ENCODE measurements around the gene C6orf47. TPM values are rescaled to one million over a fixed set of nuclear protein-coding genes. Genes with fewer than 3 reads are reported as not detected.

Gene C6orf47
- total RNA-seq, 6 experiments from 2014 or later: 13.4 to 16.2 (median 14.9) TPM

DNA sequence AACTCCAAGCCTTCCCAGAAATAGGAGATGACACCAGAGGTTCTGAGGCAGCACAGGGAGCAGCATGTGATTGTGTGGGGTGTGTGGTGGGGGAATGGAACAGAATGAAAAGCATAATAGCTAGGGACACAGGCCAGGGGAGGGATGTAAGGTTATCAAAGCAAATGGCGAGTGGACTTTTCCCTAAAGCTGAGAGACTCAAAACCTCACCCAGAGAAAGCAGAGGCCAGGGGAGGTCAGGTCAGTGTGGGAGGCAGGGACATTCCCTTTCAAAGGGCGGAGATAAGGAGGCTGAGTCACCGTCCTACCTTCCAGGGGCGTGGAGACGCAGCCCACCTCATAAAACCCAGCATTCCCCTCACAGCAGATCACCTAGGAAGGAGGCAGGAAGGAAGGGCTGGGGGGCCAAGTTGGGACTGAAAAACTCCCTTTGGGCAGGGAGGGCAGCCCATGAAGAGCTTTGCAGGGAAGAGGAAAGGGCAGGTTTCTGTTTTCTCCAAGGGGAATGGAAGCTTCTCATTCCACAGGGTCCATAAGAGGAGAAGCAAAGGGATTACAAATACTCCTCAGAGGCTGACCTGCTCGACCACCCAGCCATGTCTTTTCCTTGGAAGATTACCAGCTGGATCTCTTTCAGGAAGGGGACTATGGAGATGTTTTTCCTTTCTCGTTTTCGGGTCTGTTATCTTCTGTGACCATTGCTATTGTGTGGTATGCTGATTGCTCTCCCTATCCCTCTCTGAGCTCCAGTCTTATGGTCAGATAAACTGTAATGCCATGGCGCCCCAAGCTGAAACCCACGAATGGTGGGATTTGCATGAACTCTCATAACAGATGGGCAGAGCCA lies 29.9 kb upstream of the C6orf47 start:
- Mint-ChIP-seq H3K4me1 (ENCODE audit: low read depth) (no peaks in the 10 kb centered on the region), H3K9me3 (no peaks in the 10 kb centered on the region), H3K36me3 (ENCODE audit: low read depth) (peaks cover 9% of the 10 kb centered on the region; the same call in 1 of the 2 replicates), H3K27ac (0 out of 2 replicates have a peak overlapping the region, but pooled peaks have one; percentile 8), H3K4me3 (no peak overlapping the region), H3K27me3 (ENCODE audit: insufficient read depth) (no peaks in the 10 kb centered on the region)
- no peak for DNase-seq
- TF ChIP-seq, protein P1, sequence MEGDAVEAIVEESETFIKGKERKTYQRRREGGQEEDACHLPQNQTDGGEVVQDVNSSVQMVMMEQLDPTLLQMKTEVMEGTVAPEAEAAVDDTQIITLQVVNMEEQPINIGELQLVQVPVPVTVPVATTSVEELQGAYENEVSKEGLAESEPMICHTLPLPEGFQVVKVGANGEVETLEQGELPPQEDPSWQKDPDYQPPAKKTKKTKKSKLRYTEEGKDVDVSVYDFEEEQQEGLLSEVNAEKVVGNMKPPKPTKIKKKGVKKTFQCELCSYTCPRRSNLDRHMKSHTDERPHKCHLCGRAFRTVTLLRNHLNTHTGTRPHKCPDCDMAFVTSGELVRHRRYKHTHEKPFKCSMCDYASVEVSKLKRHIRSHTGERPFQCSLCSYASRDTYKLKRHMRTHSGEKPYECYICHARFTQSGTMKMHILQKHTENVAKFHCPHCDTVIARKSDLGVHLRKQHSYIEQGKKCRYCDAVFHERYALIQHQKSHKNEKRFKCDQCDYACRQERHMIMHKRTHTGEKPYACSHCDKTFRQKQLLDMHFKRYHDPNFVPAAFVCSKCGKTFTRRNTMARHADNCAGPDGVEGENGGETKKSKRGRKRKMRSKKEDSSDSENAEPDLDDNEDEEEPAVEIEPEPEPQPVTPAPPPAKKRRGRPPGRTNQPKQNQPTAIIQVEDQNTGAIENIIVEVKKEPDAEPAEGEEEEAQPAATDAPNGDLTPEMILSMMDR (IDR thresholded peaks at IDR 0.05): no peak

DNA sequence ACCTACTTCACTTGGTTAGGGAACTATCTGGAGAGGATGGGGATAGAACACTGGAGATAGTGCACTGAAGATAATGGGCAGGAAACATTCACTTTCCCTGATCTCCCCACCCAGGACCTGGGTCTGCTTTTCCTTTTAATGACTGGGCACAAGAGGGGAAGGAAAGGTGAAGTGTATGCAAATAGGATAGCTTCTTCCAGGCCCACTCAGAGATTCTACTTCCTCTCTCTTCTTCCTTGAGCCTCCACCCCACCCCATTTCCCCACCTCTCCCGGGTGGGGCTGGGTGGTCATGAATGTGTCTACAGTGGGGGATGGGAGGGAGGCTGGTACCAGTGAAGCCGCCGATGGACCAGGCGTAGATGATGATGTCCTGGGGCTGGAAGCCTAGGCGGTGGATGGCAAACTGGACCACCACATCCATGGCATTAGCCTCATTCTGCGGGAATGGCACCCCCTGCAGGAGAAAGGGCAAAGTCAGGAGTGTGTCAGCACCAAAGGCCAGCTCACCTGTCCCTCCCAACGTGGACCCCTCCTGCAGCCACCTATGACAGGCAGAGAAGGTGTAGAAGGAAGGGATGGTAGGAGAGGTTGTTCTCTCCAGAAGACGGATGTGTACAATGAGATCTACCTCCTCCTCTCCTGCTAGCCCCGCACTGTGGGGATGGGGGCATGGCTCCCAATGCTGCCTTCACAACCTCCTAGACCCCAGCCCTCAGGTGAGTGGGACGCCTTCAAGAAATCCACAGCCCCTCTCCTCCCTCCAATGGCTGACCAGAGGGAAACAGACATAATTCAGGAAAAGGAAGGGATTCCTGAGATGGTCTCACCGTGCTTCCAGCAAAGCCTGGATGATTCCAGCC lies 28.9 kb upstream of the C6orf47 start:
- H3K4me3 Mint-ChIP-seq: no peak overlapping the region
- no peak overlapping the region for H3K27ac Mint-ChIP-seq
- peaks cover 9% of the 10 kb centered on the region; the same call in 1 of the 2 replicates for H3K36me3 Mint-ChIP-seq (ENCODE audit: low read depth)
- no peaks in the 10 kb centered on the region for H3K27me3 Mint-ChIP-seq (ENCODE audit: insufficient read depth)
- H3K4me1 Mint-ChIP-seq (ENCODE audit: low read depth): no peaks in the 10 kb centered on the region
- DNase-seq: no peak
- TF ChIP-seq, protein P1 (IDR thresholded peaks at IDR 0.05): peak; percentile 75
- no peaks in the 10 kb centered on the region for H3K9me3 Mint-ChIP-seq

DNA sequence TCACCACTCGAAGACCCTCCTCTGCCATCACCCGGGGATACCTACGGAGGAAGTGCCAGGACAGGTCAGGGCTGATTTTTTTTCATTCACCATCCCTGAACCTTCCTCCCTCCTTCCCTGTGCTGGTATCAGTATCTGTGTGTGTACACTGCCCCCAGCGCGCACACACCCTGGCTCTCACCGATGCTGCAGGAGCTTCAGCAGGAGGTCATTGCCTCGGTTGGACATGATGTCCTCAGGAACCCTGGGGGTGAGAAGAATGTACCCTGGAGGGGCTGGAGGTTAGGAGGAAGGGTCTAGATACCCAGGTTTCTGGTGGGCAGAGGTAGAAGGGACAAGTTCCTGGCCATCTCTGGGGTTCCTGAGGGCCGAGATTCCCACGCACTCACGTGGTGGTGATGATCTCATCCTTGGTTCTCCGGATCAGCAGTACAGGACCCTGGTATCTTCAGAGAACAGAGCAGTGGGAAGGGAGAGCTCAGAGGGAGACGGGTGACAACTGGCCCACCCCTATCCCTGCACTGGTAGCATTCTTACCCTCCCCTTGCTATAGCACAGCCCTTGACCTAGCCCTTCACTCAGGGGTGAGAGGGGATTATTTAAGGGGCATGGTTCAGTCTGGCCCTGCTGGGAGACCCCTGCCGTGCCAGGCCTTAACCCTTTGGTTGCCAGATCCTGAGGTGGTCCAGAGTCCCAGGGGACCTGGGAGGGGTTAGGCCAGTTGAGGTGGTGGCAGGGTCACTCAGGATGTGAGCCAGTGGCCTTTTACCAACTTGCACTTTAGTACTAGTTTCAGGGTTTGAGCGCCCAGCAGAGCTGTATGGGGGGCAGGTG lies 27.5 kb upstream of the C6orf47 start:
- peaks cover 9% of the 10 kb centered on the region; the same call in 1 of the 2 replicates for H3K36me3 Mint-ChIP-seq (ENCODE audit: low read depth)
- no peaks in the 10 kb centered on the region; the same call in 1 of the 2 replicates for H3K27me3 Mint-ChIP-seq (ENCODE audit: insufficient read depth)
- no peak overlapping the region for H3K4me3 Mint-ChIP-seq
- TF ChIP-seq, protein P1 (IDR thresholded peaks at IDR 0.05): no peak
- DNase-seq: no peak
- no peaks in the 10 kb centered on the region for H3K9me3 Mint-ChIP-seq
- H3K4me1 Mint-ChIP-seq (ENCODE audit: low read depth): no peaks in the 10 kb centered on the region
- H3K27ac Mint-ChIP-seq: no peak overlapping the region

DNA sequence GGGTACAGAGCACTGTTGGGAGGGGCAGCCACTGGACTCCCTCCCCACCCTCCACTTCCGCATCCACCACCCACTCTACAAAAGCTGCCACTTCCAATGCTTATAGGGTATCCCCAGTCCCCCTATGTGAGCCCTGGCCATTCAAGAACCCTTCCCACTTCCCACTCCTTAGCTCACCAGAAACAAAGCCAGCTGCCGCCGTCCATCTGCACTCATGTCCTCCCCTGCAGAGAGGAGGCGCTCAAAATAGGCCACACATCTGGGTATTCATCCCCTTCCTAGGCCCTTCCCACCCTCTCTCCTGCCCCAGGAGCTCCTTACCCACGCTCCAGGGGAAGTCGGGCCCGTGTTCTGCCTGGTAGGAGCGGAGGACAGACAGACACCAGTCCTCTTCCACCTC lies 26.7 kb upstream of the C6orf47 start:
- Mint-ChIP-seq H3K27ac (no peak overlapping the region), H3K27me3 (ENCODE audit: insufficient read depth) (no peaks in the 10 kb centered on the region; the same call in 1 of the 2 replicates), H3K4me3 (no peak overlapping the region), H3K4me1 (ENCODE audit: low read depth) (no peaks in the 10 kb centered on the region), H3K9me3 (no peaks in the 10 kb centered on the region), H3K36me3 (ENCODE audit: low read depth) (peaks cover 9% of the 10 kb centered on the region; the same call in 1 of the 2 replicates)
- no peak for DNase-seq
- TF ChIP-seq, protein P1 (IDR thresholded peaks at IDR 0.05): no peak

DNA sequence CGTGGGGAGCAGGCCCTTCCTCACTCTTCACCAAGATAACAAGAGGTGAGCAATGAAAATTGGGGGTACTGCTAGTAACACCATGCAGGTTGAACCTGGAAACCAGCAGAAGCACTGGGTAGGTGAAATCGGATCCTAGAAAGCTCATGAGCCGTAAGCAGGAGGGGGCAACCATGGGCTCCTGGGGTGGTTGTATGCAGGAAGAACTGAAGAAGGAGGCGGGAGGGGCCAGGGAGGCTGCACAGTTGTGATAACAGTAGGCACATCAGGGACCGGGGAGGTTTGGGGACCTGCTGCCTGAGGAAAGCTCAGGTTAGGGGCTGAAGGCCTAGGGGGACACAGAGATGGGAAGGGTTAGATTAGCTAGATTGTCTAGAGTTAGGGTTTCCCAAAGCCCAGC lies 25.9 kb upstream of the C6orf47 start:
- H3K27ac Mint-ChIP-seq: no peak overlapping the region
- peaks cover 9% of the 10 kb centered on the region; the same call in 1 of the 2 replicates for H3K36me3 Mint-ChIP-seq (ENCODE audit: low read depth)
- TF ChIP-seq, protein P1 (IDR thresholded peaks at IDR 0.05): no peak
- H3K4me3 Mint-ChIP-seq: no peak overlapping the region
- no peak for DNase-seq
- no peaks in the 10 kb centered on the region for H3K9me3 Mint-ChIP-seq
- H3K27me3 Mint-ChIP-seq (ENCODE audit: insufficient read depth): no peaks in the 10 kb centered on the region; the same call in 1 of the 2 replicates
- peaks cover 3% of the 10 kb centered on the region for H3K4me1 Mint-ChIP-seq (ENCODE audit: low read depth)

All from HFFc6 (cell line).